GM19351 (cell line): Measurements from ENCODE around the gene DDI1.

Source experiments
- ATAC-seq: cut with Tn5 transposase; IDR thresholded peaks from one replicate; pipeline ENCODE4 v1.9.1; 2021; ENCODE audit warnings: mild to moderate bottlenecking, moderate library complexity; ENCODE audit not compliant: unreplicated experiment

Gene DDI1

GRCh38 chr11:104036588-104036987, at the start of gene DDI1:
TSS of gene DDI1 (plus strand) at chr11:104036640. CDS start at chr11:104036823, 183 bp downstream.
- no peak for ATAC-seq

- ATAC-seq, result no peak
These were observed 48.5 kb upstream of the DDI1 start for GRCh38 chr11:103987629-103988594.

GRCh38 chr11:103988595-103988969, 47.9 kb upstream of the DDI1 start:
- no peak for ATAC-seq

DNA sequence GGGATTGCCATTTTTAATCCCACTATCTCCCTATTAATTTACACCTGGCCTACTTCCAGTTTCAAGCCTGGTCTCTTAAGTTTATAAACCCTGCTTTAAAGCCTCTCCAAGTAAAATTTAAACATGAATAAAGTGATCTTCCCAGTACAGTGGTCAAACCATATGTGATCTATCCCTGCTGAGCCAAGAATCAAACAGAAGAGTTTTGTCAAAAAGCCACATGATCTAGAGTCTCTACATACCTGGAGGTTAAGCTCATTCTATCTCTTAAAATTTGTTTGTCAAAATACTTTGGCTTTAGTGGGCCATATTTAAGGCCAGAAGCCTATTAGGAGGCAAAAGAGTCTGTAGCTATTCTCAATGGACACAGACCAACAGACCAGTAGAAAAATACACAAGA, 42.9 kb upstream of the DDI1 start:
- no peak for ATAC-seq

GRCh38 chr11:103994094-103994493, 42.3 kb upstream of the DDI1 start:
- ATAC-seq, result no peak

GRCh38 chr11:103994518-103994917, 41.9 kb upstream of the DDI1 start:
- ATAC-seq, result no peak

GRCh38 chr11:103995896-103996295, 40.5 kb upstream of the DDI1 start:
- ATAC-seq, result no peak

GRCh38 chr11:103997082-103997481, 39.4 kb upstream of the DDI1 start:
- ATAC-seq, result peak; percentile 74

GRCh38 chr11:103998826-103999508, 37.5 kb upstream of the DDI1 start:
- ATAC-seq, result no peak

GRCh38 chr11:104000798-104001197, 35.6 kb upstream of the DDI1 start:
- ATAC-seq, result no peak

DNA sequence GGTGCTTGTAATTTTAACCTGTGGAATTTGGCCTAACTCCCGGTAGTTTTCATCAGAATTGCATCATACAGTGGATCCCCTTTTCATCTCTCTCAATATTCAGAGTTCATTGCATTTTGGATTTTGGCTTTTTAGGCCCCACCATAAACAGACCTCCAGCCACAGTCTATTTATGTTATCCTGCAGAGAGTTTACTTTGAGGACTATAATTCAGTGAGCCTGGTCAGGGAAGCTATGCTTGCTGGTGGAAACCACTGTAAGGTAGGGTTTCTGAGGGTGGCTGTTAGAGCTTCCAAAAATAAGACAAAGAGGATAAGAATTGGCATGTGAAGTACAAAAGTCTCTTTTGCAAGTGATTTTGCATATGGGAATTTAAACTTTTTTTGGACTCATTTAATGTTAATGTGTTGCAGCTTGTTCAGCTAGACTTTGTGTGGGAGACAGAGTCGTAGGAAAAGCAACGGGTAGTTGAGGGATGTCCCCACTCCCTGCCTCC, 34.8 kb upstream of the DDI1 start:
- ATAC-seq, result no peak

DNA sequence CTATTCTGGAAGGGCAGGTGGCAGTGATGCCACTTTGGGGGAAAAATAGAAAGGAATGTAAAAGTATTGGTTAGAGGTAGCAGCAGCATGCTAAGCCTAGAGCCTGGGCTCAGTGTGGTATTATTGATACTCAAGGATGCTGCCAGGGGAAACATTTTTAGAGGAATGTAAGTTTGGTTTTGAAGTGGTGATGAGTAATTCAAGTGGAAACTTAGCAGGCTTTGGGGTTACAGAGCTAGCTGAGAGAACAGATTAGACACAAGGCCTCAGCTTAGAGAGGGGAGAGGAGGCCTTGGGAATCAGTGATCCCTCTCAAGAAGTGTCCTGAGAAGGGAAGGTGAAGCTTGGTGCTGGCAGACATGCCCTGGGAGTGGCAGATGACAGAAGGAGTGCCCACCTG, 32.9 kb upstream of the DDI1 start:
- no peak for ATAC-seq

DNA sequence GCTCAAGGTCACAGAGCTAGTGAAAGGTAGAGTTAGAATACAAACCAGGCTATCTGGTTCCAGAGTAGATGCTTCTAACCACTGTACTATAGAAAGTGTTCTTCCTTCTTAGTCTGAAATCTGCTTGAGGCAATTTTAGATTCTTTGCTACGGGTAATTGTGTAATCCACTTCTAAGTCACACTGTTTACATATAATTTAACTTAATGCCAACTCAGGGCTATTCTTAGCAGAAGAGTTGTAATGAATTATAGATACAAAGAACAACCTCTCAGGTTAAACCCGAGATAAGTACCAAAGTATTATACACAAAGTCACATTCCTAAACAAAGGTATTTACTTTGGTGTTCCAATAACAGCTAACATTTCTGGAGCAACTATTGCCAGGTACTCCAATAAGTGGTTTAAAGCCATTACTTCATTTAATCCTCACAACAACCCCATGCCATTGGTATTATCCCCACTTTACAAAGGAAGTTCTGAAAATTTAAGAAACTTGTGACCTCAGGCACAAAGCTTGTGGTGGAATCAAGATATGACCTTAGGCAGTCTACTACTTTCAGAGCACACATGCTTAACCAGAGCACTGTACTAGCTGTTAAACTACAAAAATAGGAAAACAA, 31.1 kb upstream of the DDI1 start:
- no peak for ATAC-seq

DNA sequence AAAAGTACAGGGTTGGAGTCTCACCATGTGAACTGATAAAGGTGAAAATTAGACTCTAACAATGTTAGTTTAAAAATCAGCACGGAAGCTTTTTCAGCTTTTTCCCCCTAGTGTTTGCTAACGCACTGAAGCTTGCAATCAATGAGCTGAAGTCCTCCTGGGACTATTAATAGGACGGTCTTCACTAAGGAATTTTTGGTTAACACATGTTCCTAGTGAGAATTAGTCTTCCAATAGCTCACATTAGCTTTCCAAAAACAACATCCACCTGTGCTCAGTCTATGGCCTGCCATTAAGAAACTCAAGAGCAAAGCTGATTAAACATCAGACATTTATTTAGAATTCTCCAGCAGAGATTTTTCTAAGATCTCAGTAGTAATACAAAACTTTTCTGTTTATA, 26.7 kb upstream of the DDI1 start:
- ATAC-seq, result no peak

DNA sequence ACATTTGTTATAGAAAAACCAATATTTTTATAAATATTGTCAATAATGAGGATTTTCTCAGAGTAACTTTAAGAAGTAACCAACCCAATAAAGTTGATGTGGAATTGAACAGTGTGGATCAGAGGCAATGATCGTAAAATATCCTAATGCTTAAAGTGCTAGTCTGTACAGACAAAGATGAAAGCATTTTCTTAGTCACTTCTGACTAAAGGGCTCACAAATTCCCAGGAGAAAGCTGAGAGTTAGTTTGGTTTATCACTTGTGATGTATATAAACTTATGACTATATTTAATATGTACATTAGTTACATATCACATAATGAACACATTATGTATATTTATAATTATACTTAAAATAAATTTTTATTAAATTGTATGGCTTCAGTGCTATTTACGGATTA, 25.4 kb upstream of the DDI1 start:
- ATAC-seq, result no peak

GRCh38 chr11:104015649-104016415, 20.6 kb upstream of the DDI1 start:
- ATAC-seq, result peak; percentile 93

DNA sequence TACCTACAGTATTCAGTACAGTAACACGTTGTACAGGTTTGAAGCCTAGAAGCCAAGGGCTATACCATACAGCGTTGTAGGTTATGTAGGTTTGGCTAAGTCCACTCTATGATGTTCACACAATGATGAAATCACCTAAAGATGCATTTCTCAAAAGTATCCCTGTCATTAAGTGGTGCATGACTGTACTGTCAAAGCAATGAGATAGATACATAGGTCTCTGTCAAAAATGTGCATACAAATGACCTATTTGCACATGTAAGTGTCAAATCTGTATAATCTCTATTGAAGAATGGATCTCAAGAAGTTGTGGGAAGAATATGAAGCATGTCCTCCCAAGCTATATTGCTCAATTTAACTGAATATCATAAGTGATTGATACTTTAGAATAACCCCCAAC, 11.9 kb upstream of the DDI1 start:
- ATAC-seq, result no peak

GRCh38 chr11:104028476-104029263, 7.8 kb upstream of the DDI1 start:
- no peak for ATAC-seq

- ATAC-seq, result no peak
These were observed 3.3 kb upstream of the DDI1 start for GRCh38 chr11:104033134-104033533.

DNA sequence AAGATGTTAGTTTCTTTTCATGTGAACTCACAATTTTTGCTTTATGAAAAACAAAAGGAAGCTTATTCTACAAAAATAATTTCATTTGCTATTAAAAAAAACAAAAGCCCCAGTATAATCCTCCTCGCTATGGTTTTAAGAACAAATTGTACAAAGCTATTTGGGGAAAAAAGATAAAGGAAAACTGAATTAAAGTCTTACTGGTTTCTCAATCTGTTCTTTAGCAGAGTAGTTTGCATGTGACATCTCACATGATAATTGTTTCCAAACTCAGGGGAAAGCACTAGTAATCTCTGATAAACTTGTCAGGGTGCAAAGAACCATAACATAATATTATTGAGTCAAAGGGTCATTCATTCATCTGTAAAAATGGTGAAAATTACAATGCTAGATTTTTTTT, 2.9 kb upstream of the DDI1 start:
- ATAC-seq, result no peak
